Measurements from ENCODE around the gene ASTL.

DNA sequence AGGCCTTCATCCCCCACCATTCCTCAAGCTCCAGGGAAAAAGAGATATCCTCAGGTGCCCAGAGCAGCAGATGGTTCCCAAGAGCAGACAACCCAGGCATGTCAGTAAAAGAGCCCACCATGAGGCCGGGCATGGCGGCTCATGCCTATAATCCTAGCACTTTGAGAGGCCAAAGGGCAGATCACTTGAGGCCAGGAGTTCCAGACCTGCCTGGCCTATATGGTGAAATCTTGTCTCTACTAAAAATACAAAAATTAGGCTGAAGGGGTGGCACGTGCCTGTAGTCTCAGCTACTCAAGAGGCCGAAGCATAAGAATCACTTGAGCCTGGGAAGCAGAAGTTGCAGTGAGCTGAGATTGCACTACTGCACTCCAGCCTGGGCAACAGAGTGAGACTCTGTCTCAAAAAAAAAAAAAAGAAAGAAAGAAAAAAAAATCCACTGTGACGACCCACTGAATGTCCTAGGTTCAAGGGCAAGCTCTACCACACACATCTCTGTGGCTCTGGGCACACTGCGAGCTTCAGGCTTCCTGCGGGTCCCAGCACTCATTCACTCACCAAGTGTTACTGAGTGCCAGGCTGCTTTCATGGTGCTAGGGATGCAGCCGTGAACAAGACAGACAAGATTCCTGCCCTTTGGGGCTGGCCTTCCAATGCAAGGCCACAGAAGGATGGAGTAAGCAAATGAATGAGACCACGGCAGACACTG lies 13.4 kb upstream of the ASTL start:
- no peak for TF ChIP-seq CTCF (conservative IDR thresholded peaks at IDR 0.05; ENCODE audit: low read length)
- no peak for TF ChIP-seq EZH2phosphoT487 (IDR thresholded peaks at IDR 0.05; ENCODE audit: borderline replicate concordance, low read depth, low read length)
